Mucosa of descending colon (tissue), 3 donors: ENCODE results near the gene LONRF2. TPM values are rescaled to one million over a fixed set of nuclear protein-coding genes. Genes with fewer than 3 reads are reported as not detected.

Experiments
- ATAC-seq: fragments of 200-7000 bp; cut with Tn5 transposase; one replicate; pipeline ENCODE4 v1.9.1; 2020; ENCODE audit warnings: mild to moderate bottlenecking, moderate library complexity
- DNase-seq, 3 donors: peaks; one replicate each; pipeline ENCODE4 v3.0.0-alpha.2; 2020
- H3K36me3 ChIP-seq: fragments of 200-600 bp; one replicate; pipeline ENCODE4 v1.8.0; 2021; ENCODE audit warnings: low read depth, mild to moderate bottlenecking
- H3K4me1 ChIP-seq: fragments of 200-600 bp; one replicate; pipeline ENCODE4 v1.8.0; 2021; ENCODE audit warnings: low read depth, mild to moderate bottlenecking
- H3K4me3 ChIP-seq: fragments of 200-600 bp; one replicate; pipeline ENCODE4 v1.8.0; 2021; ENCODE audit warnings: mild to moderate bottlenecking
- H3K9me3 ChIP-seq: fragments of 200-600 bp; one replicate; pipeline ENCODE4 v1.8.0; 2021; ENCODE audit warnings: mild to moderate bottlenecking
- intact Hi-C, 2 donors: fragments of 100-400 bp; cut with DNase I in 1 of 2; cut with micrococcal nuclease in 1 of 2; formaldehyde crosslinking; loops; one replicate each; pipeline versions ENCODE4 v1.11.0 to v1.11.1; 2022; cut with DNase I, micrococcal nuclease
- total RNA-seq, 3 donors: library from RNA; stranded (reverse); fragmentation: NEBNext Ultra II Directional in 2 of 3; extraction: Animal tissue kit (Norgen Biotek cat#: 25700) in 2 of 3; gene quantifications; one replicate each; pipeline versions ENCODE4 v1.2.1 to v1.2.4, GENCODE V29; 2021 to 2023
- TF ChIP-seq, protein P1 (sequence below): fragments of 200-600 bp; IDR thresholded peaks from one replicate; pipeline ENCODE4 v1.8.0; 2022; ENCODE audit warnings: antibody characterized with exemption, mild to moderate bottlenecking
- donor health status: DM: no; HTN: no; CAD: no; lungs with moderate emphysema.
- donor health status: DM: no; HTN: no; CAD: no.
- donor health status: DM: no; HTN: yes; CAD: no.

The LONRF2 gene
- total RNA-seq, 3 donors from 2014 or later = 0.41 to 19.9 (median 0.67) TPM

DNA sequence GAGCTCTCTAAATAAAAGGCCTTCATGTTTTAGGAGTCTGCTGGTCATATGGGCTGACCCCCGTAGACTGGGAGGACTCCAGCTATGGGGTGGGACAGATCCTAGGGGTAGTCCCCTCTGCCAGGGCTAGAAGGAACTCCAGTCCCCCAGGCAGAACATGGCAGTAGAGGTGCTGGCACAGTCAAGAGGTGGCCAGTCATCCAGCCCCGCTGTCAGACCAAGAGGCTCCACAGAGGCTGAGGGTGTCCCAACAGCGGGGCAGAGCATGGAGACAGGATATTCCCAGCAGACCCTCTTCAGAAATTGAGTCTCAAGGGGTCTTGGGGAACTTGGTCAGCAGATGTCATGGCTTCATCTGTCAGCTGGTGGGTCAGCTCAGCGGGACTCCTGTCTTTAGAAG, 76.6 kb downstream of the LONRF2 start:
- ATAC-seq = no peak
- no peaks in the 10 kb centered on the region for H3K9me3 ChIP-seq
- intact Hi-C loops = loop anchor here (5.0 to 10.0 kb wide), 2 partner anchors 683 to 691 kb away; no protein-coding TSS in a partner anchor
- no peak overlapping the region for H3K4me3 ChIP-seq
- no peaks in the 10 kb centered on the region for H3K4me1 ChIP-seq
- no peaks in the 10 kb centered on the region for H3K36me3 ChIP-seq
- no peak for DNase-seq
- TF ChIP-seq, protein P1, sequence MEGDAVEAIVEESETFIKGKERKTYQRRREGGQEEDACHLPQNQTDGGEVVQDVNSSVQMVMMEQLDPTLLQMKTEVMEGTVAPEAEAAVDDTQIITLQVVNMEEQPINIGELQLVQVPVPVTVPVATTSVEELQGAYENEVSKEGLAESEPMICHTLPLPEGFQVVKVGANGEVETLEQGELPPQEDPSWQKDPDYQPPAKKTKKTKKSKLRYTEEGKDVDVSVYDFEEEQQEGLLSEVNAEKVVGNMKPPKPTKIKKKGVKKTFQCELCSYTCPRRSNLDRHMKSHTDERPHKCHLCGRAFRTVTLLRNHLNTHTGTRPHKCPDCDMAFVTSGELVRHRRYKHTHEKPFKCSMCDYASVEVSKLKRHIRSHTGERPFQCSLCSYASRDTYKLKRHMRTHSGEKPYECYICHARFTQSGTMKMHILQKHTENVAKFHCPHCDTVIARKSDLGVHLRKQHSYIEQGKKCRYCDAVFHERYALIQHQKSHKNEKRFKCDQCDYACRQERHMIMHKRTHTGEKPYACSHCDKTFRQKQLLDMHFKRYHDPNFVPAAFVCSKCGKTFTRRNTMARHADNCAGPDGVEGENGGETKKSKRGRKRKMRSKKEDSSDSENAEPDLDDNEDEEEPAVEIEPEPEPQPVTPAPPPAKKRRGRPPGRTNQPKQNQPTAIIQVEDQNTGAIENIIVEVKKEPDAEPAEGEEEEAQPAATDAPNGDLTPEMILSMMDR = no peak

DNA sequence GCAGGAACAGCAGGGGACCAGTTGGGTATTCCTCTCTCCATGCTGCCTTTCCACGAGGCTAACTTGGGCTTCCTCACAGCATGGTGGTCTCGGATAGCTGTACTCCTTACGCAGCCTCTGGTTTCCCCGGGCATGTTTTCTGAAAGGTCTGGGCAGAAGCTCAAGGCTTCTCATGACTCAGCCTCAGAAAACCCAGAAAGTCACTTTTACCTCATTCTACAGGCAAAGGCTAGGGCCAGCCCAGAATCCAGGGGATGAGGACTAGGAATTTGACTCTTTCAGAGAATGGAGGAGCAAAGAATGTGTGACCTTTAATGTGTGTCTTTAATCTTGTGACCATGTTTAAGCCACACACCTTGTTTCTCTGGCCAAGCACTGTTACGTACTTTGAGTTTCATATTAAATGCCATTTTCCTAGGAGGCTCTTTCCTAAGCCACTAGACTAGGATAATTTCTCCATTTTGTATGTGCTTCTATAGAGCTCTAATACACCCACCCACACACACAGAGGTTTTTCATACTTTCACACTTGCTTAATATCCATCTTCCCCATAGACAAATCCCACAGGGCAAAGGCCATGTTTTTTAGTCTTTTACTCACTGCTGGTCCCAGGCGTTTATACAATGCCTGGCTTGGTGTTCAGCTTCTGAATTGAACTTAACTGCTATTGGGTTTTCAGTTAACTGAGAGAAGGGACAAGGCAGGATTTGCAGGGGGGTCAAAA, 77.3 kb downstream of the LONRF2 start:
- TF ChIP-seq, protein P1 = no peak
- Histone ChIP-seq H3K4me1 (no peaks in the 10 kb centered on the region), H3K36me3 (no peaks in the 10 kb centered on the region), H3K4me3 (no peak overlapping the region), H3K9me3 (no peaks in the 10 kb centered on the region)
- intact Hi-C loops = loop anchor here (5.0 to 10.0 kb wide), 2 partner anchors 683 to 690 kb away; no protein-coding TSS in a partner anchor
- ATAC-seq (no peak), DNase-seq (no peak)

DNA sequence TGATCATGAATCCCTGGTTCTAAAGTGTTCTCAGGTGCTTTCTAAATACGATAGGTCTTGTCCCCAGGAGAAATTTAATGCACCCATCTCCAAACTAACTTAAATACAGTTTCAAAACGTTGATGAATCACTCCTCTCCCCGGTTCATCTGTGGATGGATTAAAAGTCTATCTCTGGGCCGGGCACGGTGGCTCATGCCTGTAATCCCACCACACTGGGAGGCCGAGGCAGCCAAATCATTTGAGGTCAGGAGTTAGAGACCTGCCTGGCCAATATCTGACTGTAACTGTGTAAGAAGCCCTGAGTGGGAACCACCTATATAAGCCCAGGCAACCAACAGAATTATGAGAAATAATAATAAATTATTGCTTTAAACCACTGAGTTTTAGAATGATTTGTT, 78.7 kb downstream of the LONRF2 start:
- TF ChIP-seq, protein P1 = no peak
- Histone ChIP-seq H3K4me3 (no peak overlapping the region), H3K9me3 (no peaks in the 10 kb centered on the region), H3K4me1 (no peaks in the 10 kb centered on the region), H3K36me3 (no peaks in the 10 kb centered on the region)
- DNase-seq = no peak
- no peak for ATAC-seq
- intact Hi-C loops = loop anchor here in 1 of 2 donors (10.0 kb wide), 1 partner anchor 689 kb away; no protein-coding TSS in a partner anchor

DNA sequence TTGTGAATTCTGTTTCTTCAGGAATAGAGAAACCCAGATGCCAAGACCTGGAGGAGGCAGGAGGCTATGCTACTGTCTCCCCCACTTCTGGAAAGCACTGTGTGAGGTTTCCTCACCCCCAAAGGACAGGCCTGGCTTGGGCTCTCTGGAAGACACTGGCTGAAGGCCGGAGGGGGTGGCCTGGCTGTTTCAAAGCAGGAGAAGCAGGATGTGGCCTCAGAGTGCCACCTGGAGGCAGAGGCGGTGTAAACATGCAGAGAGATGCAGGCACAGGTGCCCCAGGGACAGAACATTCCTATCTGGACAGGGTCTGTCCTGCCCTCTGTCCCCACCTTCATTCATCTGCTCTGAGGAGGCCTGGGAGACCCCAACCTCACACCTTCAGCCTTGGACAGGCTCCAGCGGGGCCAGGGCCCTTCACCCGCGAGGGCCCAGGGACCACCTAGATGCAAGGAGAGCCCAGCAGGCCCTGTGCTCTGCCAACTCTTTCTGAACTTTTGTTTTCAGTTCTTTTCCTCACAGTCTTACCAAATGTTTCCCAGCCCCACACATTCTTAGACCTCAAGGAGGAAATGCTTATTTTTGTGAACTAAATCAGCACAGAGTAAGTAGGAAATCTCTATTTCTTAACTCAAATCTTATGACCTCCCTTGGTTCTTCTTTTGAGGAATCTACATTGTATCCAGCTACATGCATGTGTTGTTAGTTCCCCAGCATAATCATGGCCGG, 79.2 kb downstream of the LONRF2 start:
- Histone ChIP-seq H3K9me3 (no peaks in the 10 kb centered on the region), H3K4me1 (no peaks in the 10 kb centered on the region), H3K4me3 (no peak overlapping the region), H3K36me3 (no peaks in the 10 kb centered on the region)
- DNase-seq = peak in 2 of 3 donors; percentile 75 to 77
- ATAC-seq = peak; percentile 69
- TF ChIP-seq, protein P1 = no peak
- intact Hi-C loops = loop anchor here in 1 of 2 donors (10.0 kb wide), 1 partner anchor 688 kb away; no protein-coding TSS in a partner anchor

DNA sequence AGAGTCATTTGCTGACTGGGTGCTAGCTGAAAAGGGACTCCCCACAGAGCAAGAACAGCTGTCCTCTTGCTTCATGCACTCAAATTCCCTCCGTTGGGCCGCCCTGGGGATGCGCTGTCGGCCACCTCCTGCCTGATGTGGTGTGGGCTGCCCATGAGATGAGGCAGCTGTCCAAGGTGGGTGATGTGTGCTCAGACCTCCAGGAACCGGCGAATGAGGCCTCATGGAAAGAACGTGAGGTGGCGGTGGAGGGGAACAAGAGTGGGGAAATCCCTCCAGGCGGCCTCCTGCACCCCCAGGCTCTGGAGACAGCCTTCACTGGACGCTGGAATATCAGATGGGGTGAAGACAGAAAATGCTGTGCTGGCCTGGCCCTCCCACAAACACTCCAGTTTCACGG, 79.8 kb downstream of the LONRF2 start:
- ATAC-seq (no peak), DNase-seq (no peak)
- no peaks in the 10 kb centered on the region for H3K36me3 ChIP-seq
- intact Hi-C loops = loop anchor here in 1 of 2 donors (10.0 kb wide), 1 partner anchor 688 kb away; no protein-coding TSS in a partner anchor
- no peaks in the 10 kb centered on the region for H3K4me1 ChIP-seq
- TF ChIP-seq, protein P1 = no peak
- H3K9me3 ChIP-seq = no peaks in the 10 kb centered on the region
- no peak overlapping the region for H3K4me3 ChIP-seq
